ENCODE data around the gene KLHL21. TPM values are rescaled to one million over a fixed set of nuclear protein-coding genes. Genes with fewer than 3 reads are reported as not detected.

Gene KLHL21
- total RNA-seq, 2 donors from 2014 or later, result 10.9 to 13.2 TPM

DNA sequence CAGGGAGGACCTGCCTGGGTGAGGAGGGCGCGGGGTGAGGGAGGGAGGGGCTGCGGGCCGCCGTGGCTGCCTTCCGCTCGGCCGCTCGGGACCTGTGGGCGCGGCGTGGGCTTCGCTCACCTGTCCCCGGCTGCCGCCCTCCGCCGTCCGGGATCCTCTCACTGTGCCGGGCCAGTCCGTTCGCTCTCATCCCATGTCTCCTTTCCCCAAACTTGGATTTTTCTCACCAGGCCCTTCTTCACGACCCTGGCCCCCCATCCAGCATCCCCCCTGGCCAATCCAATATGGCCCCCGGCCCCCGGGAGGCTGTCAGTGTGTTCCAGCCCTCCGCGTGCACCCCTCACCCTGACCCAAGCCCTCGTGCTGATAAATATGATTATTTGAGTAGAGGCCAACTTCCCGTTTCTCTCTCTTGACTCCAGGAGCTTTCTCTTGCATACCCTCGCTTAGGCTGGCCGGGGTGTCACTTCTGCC is 22.5 kb downstream of the KLHL21 start:
- DNase-seq, result no peak
- 2 to 7% methylated on average over 11 to 30 of the region's 30 CpGs for WGBS, 2 experiments (ENCODE audit: insufficient coverage in 1 of 2, insufficient read length in 1 of 2)
- H3K36me3 Mint-ChIP-seq (ENCODE audit: low read depth), result peaks cover 7% of the 10 kb centered on the region
- H3K9me3 Mint-ChIP-seq, result no peaks in the 10 kb centered on the region
- H3K27me3 ChIP-seq (ENCODE audit: control insufficient read depth, insufficient read depth, low read length, poor library complexity, severe bottlenecking), result no peaks in the 10 kb centered on the region
- H3K4me3 ChIP-seq (ENCODE audit: low read length), result peak overlapping the region; percentile 93
- peak overlapping the region; percentile 30 for H3K27ac ChIP-seq (ENCODE audit: low read depth, low read length)
- peaks cover 27% of the 10 kb centered on the region for H3K4me1 Mint-ChIP-seq
- TF ChIP-seq, protein P1, sequence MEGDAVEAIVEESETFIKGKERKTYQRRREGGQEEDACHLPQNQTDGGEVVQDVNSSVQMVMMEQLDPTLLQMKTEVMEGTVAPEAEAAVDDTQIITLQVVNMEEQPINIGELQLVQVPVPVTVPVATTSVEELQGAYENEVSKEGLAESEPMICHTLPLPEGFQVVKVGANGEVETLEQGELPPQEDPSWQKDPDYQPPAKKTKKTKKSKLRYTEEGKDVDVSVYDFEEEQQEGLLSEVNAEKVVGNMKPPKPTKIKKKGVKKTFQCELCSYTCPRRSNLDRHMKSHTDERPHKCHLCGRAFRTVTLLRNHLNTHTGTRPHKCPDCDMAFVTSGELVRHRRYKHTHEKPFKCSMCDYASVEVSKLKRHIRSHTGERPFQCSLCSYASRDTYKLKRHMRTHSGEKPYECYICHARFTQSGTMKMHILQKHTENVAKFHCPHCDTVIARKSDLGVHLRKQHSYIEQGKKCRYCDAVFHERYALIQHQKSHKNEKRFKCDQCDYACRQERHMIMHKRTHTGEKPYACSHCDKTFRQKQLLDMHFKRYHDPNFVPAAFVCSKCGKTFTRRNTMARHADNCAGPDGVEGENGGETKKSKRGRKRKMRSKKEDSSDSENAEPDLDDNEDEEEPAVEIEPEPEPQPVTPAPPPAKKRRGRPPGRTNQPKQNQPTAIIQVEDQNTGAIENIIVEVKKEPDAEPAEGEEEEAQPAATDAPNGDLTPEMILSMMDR (conservative IDR thresholded peaks at IDR 0.05), result no peak
- peak overlapping the region; percentile 86 for H3K4me3 Mint-ChIP-seq
- no peaks in the 10 kb centered on the region for H3K9me3 ChIP-seq (ENCODE audit: control insufficient read depth, low read length)
- H3K4me1 ChIP-seq (ENCODE audit: control insufficient read depth, insufficient read depth, low read length), result peaks cover 13% of the 10 kb centered on the region
- H3K27ac Mint-ChIP-seq, result peak overlapping the region; percentile 93
- H3K27me3 Mint-ChIP-seq (ENCODE audit: insufficient read depth), result no peaks in the 10 kb centered on the region
- H3K9ac ChIP-seq (ENCODE audit: extremely low read depth, low read length, poor library complexity, severe bottlenecking), result peak overlapping the region; percentile 77
- H3K36me3 ChIP-seq (ENCODE audit: control insufficient read depth, insufficient read depth, low read length), result no peaks in the 10 kb centered on the region

DNA sequence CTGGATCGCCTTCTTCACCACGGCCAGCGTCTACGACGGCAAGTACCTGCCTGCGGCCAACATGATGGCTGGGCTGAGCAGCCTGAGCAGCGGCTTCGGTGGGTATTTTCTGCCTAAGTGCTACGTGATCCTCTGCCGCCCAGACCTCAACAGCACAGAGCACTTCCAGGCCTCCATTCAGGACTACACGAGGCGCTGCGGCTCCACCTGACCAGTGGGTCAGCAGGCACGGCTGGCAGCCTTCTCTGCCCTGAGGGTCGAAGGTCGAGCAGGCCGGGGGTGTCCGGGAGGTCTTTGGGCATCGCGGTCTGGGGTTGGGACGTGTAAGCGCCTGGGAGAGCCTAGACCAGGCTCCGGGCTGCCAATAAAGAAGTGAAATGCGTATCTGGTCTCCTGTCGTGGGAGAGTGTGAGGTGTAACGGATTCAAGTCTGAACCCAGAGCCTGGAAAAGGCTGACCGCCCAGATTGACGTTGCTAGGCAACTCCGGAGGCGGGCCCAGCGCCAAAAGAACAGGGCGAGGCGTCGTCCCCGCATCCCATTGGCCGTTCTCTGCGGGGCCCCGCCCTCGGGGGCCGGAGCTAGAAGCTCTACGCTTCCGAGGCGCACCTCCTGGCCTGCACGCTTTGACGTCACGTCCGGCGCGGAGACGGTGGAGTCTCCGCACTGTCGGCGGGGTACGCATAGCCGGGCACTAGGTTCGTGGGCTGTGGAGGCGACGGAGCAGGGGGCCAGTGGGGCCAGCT is 23.1 kb downstream of the KLHL21 start, which contains the start of gene ZBTB48:
Gene ZBTB48 (plus strand): TSS at position 621 of the 745 bp plus-strand sequence. CDS start 616 bp downstream, outside the sequence.
- peak; percentile 99 for DNase-seq
- H3K4me1 Mint-ChIP-seq, result peaks cover 26% of the 10 kb centered on the region
- Histone ChIP-seq H3K4me3 (ENCODE audit: low read length) (peak within 1 kb of the TSS; percentile 93), H3K27me3 (ENCODE audit: control insufficient read depth, insufficient read depth, low read length, poor library complexity, severe bottlenecking) (no peaks in the 10 kb centered on the region), H3K9me3 (ENCODE audit: control insufficient read depth, low read length) (no peaks in the 10 kb centered on the region), H3K9ac (ENCODE audit: extremely low read depth, low read length, poor library complexity, severe bottlenecking) (peak within 1 kb of the TSS; percentile 77), H3K36me3 (ENCODE audit: control insufficient read depth, insufficient read depth, low read length) (no peaks in the 10 kb centered on the region), H3K27ac (ENCODE audit: low read depth, low read length) (peak within 1 kb of the TSS; percentile 67), H3K4me1 (ENCODE audit: control insufficient read depth, insufficient read depth, low read length) (peaks cover 13% of the 10 kb centered on the region)
- H3K27me3 Mint-ChIP-seq (ENCODE audit: insufficient read depth), result no peaks in the 10 kb centered on the region
- H3K27ac Mint-ChIP-seq, result peak within 1 kb of the TSS; percentile 94
- TF ChIP-seq, protein P1 (conservative IDR thresholded peaks at IDR 0.05), result no peak
- 22 to 41% methylated on average over 29 to 58 of the region's 58 CpGs for WGBS, 2 experiments (ENCODE audit: insufficient coverage in 1 of 2, insufficient read length in 1 of 2)
- peaks cover 7% of the 10 kb centered on the region for H3K36me3 Mint-ChIP-seq (ENCODE audit: low read depth)
- peak within 1 kb of the TSS; percentile 86 for H3K4me3 Mint-ChIP-seq
- H3K9me3 Mint-ChIP-seq, result no peaks in the 10 kb centered on the region

DNA sequence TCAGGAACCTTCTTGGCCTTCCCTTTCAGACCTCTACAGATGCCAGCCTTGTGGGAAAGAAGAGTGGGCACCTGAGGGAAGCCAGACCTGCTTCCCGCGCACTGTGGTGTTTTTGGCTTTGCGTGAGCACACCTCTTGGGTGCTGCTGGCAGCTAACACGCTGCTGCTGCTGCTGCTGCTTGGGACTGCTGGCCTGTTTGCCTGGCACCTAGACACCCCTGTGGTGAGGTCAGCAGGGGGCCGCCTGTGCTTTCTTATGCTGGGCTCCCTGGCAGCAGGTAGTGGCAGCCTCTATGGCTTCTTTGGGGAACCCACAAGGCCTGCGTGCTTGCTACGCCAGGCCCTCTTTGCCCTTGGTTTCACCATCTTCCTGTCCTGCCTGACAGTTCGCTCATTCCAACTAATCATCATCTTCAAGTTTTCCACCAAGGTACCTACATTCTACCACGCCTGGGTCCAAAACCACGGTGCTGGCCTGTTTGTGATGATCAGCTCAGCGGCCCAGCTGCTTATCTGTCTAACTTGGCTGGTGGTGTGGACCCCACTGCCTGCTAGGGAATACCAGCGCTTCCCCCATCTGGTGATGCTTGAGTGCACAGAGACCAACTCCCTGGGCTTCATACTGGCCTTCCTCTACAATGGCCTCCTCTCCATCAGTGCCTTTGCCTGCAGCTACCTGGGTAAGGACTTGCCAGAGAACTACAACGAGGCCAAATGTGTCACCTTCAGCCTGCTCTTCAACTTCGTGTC is 23.9 kb downstream of the KLHL21 start:
- Mint-ChIP-seq H3K36me3 (ENCODE audit: low read depth) (peaks cover 7% of the 10 kb centered on the region), H3K4me3 (peak overlapping the region; percentile 86), H3K27ac (peak overlapping the region; percentile 94), H3K4me1 (peaks cover 23% of the 10 kb centered on the region), H3K27me3 (ENCODE audit: insufficient read depth) (no peaks in the 10 kb centered on the region), H3K9me3 (no peaks in the 10 kb centered on the region)
- Histone ChIP-seq H3K4me3 (ENCODE audit: low read length) (peak overlapping the region; percentile 93), H3K4me1 (ENCODE audit: control insufficient read depth, insufficient read depth, low read length) (peaks cover 13% of the 10 kb centered on the region), H3K9me3 (ENCODE audit: control insufficient read depth, low read length) (no peaks in the 10 kb centered on the region), H3K36me3 (ENCODE audit: control insufficient read depth, insufficient read depth, low read length) (no peaks in the 10 kb centered on the region), H3K27me3 (ENCODE audit: control insufficient read depth, insufficient read depth, low read length, poor library complexity, severe bottlenecking) (no peaks in the 10 kb centered on the region), H3K9ac (ENCODE audit: extremely low read depth, low read length, poor library complexity, severe bottlenecking) (no peak overlapping the region), H3K27ac (ENCODE audit: low read depth, low read length) (peak overlapping the region; percentile 67)
- TF ChIP-seq, protein P1 (conservative IDR thresholded peaks at IDR 0.05), result no peak
- WGBS, 2 experiments (ENCODE audit: insufficient coverage in 1 of 2, insufficient read length in 1 of 2), result 88 to 91% methylated on average over 10 to 14 of the region's 14 CpGs
- no peak for DNase-seq
